WTC11 (cell line): ENCODE results near the gene MTG1. TPM values are rescaled to one million over a fixed set of nuclear protein-coding genes. Genes with fewer than 3 reads are reported as not detected.

Experiments
- ATAC-seq: fragments of 200-7000 bp; cut with Tn5 transposase; 2 replicates; pipeline ENCODE4 v1.10.0; 2021; ENCODE audit warnings: mild to moderate bottlenecking, moderate library complexity
- CTCF ChIA-PET: fragments of 300-600 bp; sonication (Branson Sonifier 250); formaldehyde crosslinking; loops from one replicate; lab custom pipeline; 2021; ENCODE audit warnings: antibody characterized with exemption; lab: Charles Lee
- POLR2A ChIA-PET: fragments of 350-600 bp; sonication (Branson Sonifier 250); formaldehyde crosslinking; loops from one replicate; lab custom pipeline; 2021; ENCODE audit warnings: antibody characterized with exemption; lab: Charles Lee
- DNase-seq: peaks from one replicate; pipeline ENCODE4 v3.0.0; 2021; ENCODE audit warnings: low spot score
- H3K27ac Mint-ChIP-seq: 2 replicates; pipeline ENCODE4 v1.8.0; 2021; ENCODE audit warnings: mixed read lengths
- H3K27me3 Mint-ChIP-seq: 2 replicates; pipeline ENCODE4 v1.8.0; 2021; ENCODE audit warnings: low read depth, mild to moderate bottlenecking, moderate library complexity, mixed read lengths
- H3K36me3 Mint-ChIP-seq: 2 replicates; pipeline ENCODE4 v1.8.0; 2021; ENCODE audit warnings: mixed read lengths
- H3K4me1 Mint-ChIP-seq: 2 replicates; pipeline ENCODE4 v1.8.0; 2022; ENCODE audit warnings: mixed read lengths
- H3K4me3 Mint-ChIP-seq: 2 replicates; pipeline ENCODE4 v1.8.0; 2021; ENCODE audit warnings: mild to moderate bottlenecking, moderate library complexity, mixed read lengths
- H3K9me3 Mint-ChIP-seq: 2 replicates; pipeline ENCODE4 v1.8.0; 2021; ENCODE audit warnings: mixed read lengths
- CREM ChIP-seq: sonication (generic); formaldehyde crosslinking; IDR thresholded peaks from 2 replicates; pipeline ENCODE4 v1.8.1; 2022; ENCODE audit warnings: mild to moderate bottlenecking, missing genetic modification reagents, moderate library complexity
- FOXJ3 ChIP-seq: sonication (generic); formaldehyde crosslinking; IDR thresholded peaks from 2 replicates; pipeline ENCODE4 v1.9.0; 2021; ENCODE audit warnings: missing genetic modification reagents, mild to moderate bottlenecking, borderline replicate concordance
- HMGA2 ChIP-seq: fragments of 250-450 bp; sonication (Bioruptor Pico); IDR thresholded peaks from 2 replicates; pipeline ENCODE4 v1.4.0; 2021; ENCODE audit warnings: mild to moderate bottlenecking, moderate library complexity
- IRF2 ChIP-seq: sonication (generic); formaldehyde crosslinking; IDR thresholded peaks from 2 replicates; pipeline ENCODE4 v1.8.0; 2022; ENCODE audit warnings: low read depth, missing genetic modification reagents, borderline replicate concordance
- NFATC4 ChIP-seq: fragments of 250-450 bp; sonication (Bioruptor Pico); IDR thresholded peaks from 2 replicates; pipeline ENCODE4 v1.9.0; 2021; ENCODE audit warnings: mild to moderate bottlenecking
- OVOL2 ChIP-seq: fragments of 250-450 bp; sonication (Bioruptor Pico); IDR thresholded peaks from 2 replicates; pipeline ENCODE4 v1.9.0; 2021; ENCODE audit warnings: mild to moderate bottlenecking, borderline replicate concordance
- PRRX2 ChIP-seq: fragments of 250-450 bp; sonication (Bioruptor Pico); IDR thresholded peaks from 2 replicates; pipeline ENCODE4 v1.8.0; 2021; ENCODE audit warnings: mild to moderate bottlenecking
- RELA ChIP-seq: sonication (generic); formaldehyde crosslinking; IDR thresholded peaks from 2 replicates; pipeline ENCODE4 v1.8.1; 2022; ENCODE audit warnings: missing genetic modification reagents, mild to moderate bottlenecking, borderline replicate concordance
- TCF7 ChIP-seq: sonication (generic); formaldehyde crosslinking; IDR thresholded peaks from 2 replicates; pipeline ENCODE4 v1.8.0; 2022; ENCODE audit warnings: mild to moderate bottlenecking, low read depth, missing genetic modification reagents, moderate library complexity
- total RNA-seq: library from RNA; stranded (reverse); gene quantifications from 3 replicates; pipeline ENCODE4 v1.2.3, GENCODE V29; 2021
- TF ChIP-seq, protein P1 (sequence below): sonication (generic); formaldehyde crosslinking; IDR thresholded peaks from 2 replicates; pipeline ENCODE4 v1.8.1; 2023; ENCODE audit warnings: mild to moderate bottlenecking, missing genetic modification reagents
- TF ChIP-seq, protein P2 (sequence below): fragments of 250-450 bp; sonication (Bioruptor Pico); IDR thresholded peaks from 2 replicates; pipeline ENCODE4 v1.9.0; 2021; ENCODE audit warnings: mild to moderate bottlenecking
- TF ChIP-seq, protein P3 (sequence below): sonication (generic); formaldehyde crosslinking; conservative IDR thresholded peaks from 2 replicates; pipeline ENCODE4 v1.8.1; 2023; ENCODE audit warnings: mild to moderate bottlenecking, low read depth, missing genetic modification reagents, moderate library complexity

MTG1 gene
- total RNA-seq, 1 experiment from 2014 or later, result 63.0 TPM

DNA sequence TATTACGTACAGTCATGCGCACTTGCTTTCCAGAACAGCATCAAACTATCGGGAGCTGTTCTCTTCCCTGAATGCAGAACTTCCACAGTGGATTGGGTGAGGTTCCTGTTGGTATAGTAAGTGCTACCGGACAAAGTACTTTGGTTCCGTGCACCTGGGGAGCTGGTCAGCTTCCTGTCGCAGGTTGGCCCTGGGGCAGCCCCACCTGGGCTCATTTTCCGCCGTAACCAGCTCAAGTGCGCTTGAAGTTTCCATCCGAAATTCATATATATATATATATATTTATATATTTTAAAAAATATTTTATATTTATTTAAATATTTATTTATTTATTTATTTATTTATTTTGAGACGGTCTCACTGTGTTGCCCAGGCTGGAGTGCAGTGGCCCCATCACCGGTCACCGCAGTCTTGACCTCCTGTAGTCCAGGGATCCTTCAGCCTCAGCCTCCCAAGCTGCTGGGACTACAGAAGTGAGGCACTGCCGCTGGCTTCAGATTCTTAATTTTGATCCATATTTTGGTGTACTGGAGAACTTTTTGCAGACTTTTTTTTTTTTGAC is 66.3 kb downstream of the MTG1 start:
- CTCF ChIA-PET, result no interaction called here
- peaks cover 42% of the 10 kb centered on the region for H3K36me3 Mint-ChIP-seq
- H3K27ac Mint-ChIP-seq, result no peak overlapping the region
- H3K4me3 Mint-ChIP-seq, result no peak overlapping the region
- ATAC-seq, result no peak
- POLR2A ChIA-PET, result no interaction called here
- TF ChIP-seq HMGA2 (CRISPR knock-in tag) (peak; percentile 29; the same call in 1 of the 2 replicates), RELA (no peak)
- no peaks in the 10 kb centered on the region for H3K4me1 Mint-ChIP-seq
- peaks cover 51% of the 10 kb centered on the region for H3K9me3 Mint-ChIP-seq
- peaks cover 13% of the 10 kb centered on the region for H3K27me3 Mint-ChIP-seq
- no peak for DNase-seq

DNA sequence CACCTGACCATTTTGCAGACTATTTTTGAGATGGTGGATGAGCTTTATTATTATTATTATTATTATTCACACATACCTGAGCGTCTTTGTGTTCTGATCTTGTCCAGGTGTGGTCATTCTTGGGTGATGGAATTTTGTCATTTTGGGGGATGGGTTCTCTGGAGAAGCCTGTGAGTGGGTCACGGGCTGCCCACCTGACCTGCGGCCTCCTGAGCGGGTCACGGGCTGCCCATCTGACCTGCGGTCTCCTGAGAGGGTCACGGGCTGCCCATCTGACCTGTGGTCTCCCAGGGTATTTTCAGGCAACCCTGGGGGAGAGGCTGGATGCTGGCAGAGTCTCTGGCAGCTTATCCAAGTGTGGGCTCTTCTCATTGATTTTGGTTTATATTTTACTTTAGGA is 67.1 kb downstream of the MTG1 start:
- Mint-ChIP-seq H3K4me3 (no peak overlapping the region), H3K27ac (no peak overlapping the region), H3K27me3 (peaks cover 13% of the 10 kb centered on the region), H3K36me3 (peaks cover 42% of the 10 kb centered on the region), H3K9me3 (peaks cover 46% of the 10 kb centered on the region), H3K4me1 (no peaks in the 10 kb centered on the region)
- ATAC-seq (no peak), DNase-seq (no peak)
- CTCF ChIA-PET, result no interaction called here
- TF ChIP-seq TCF7, result no peak
- POLR2A ChIA-PET, result no interaction called here

DNA sequence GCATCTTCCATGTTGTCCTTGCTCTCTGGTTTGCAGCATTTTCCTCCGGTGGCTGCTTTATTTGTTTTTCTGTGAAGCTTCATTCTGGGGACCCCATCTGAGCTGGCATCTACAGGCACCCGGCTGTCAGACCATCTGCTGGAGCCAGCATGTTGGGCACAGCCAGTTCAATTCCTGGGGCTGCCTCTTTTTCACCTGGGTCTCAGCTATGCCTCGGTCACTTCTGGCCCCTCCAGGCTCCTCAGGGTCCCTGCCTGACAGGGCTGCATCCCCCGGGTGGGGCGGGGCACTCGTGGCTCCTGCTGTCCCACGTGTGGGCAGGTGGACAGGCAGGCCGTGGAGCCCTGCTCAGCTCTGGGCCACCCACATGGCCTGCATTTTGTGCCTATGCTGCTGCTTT is 67.9 kb downstream of the MTG1 start:
- peaks cover 49% of the 10 kb centered on the region for H3K36me3 Mint-ChIP-seq
- H3K9me3 Mint-ChIP-seq, result peaks cover 54% of the 10 kb centered on the region
- ATAC-seq, result no peak
- ChIA-PET CTCF (no interaction called here), POLR2A (no interaction called here)
- H3K27me3 Mint-ChIP-seq, result peaks cover 13% of the 10 kb centered on the region
- no peak overlapping the region for H3K27ac Mint-ChIP-seq
- H3K4me3 Mint-ChIP-seq, result no peak overlapping the region
- H3K4me1 Mint-ChIP-seq, result no peaks in the 10 kb centered on the region
- TF ChIP-seq OVOL2 (CRISPR knock-in tag), result no peak
- TF ChIP-seq NFATC4 (CRISPR knock-in tag), result no peak
- TF ChIP-seq FOXJ3 (CRISPR knock-in tag), result no peak
- TF ChIP-seq CREM (CRISPR knock-in tag), result no peak
- TF ChIP-seq TCF7, result no peak
- TF ChIP-seq, protein P1, sequence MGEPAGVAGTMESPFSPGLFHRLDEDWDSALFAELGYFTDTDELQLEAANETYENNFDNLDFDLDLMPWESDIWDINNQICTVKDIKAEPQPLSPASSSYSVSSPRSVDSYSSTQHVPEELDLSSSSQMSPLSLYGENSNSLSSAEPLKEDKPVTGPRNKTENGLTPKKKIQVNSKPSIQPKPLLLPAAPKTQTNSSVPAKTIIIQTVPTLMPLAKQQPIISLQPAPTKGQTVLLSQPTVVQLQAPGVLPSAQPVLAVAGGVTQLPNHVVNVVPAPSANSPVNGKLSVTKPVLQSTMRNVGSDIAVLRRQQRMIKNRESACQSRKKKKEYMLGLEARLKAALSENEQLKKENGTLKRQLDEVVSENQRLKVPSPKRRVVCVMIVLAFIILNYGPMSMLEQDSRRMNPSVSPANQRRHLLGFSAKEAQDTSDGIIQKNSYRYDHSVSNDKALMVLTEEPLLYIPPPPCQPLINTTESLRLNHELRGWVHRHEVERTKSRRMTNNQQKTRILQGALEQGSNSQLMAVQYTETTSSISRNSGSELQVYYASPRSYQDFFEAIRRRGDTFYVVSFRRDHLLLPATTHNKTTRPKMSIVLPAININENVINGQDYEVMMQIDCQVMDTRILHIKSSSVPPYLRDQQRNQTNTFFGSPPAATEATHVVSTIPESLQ, result no peak
- no peak for TF ChIP-seq PRRX2 (CRISPR knock-in tag)
- TF ChIP-seq, protein P2, sequence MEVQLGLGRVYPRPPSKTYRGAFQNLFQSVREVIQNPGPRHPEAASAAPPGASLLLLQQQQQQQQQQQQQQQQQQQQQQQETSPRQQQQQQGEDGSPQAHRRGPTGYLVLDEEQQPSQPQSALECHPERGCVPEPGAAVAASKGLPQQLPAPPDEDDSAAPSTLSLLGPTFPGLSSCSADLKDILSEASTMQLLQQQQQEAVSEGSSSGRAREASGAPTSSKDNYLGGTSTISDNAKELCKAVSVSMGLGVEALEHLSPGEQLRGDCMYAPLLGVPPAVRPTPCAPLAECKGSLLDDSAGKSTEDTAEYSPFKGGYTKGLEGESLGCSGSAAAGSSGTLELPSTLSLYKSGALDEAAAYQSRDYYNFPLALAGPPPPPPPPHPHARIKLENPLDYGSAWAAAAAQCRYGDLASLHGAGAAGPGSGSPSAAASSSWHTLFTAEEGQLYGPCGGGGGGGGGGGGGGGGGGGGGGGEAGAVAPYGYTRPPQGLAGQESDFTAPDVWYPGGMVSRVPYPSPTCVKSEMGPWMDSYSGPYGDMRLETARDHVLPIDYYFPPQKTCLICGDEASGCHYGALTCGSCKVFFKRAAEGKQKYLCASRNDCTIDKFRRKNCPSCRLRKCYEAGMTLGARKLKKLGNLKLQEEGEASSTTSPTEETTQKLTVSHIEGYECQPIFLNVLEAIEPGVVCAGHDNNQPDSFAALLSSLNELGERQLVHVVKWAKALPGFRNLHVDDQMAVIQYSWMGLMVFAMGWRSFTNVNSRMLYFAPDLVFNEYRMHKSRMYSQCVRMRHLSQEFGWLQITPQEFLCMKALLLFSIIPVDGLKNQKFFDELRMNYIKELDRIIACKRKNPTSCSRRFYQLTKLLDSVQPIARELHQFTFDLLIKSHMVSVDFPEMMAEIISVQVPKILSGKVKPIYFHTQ (CRISPR knock-in tag), result no peak
- no peak for TF ChIP-seq IRF2 (CRISPR knock-in tag)
- TF ChIP-seq, protein P3, sequence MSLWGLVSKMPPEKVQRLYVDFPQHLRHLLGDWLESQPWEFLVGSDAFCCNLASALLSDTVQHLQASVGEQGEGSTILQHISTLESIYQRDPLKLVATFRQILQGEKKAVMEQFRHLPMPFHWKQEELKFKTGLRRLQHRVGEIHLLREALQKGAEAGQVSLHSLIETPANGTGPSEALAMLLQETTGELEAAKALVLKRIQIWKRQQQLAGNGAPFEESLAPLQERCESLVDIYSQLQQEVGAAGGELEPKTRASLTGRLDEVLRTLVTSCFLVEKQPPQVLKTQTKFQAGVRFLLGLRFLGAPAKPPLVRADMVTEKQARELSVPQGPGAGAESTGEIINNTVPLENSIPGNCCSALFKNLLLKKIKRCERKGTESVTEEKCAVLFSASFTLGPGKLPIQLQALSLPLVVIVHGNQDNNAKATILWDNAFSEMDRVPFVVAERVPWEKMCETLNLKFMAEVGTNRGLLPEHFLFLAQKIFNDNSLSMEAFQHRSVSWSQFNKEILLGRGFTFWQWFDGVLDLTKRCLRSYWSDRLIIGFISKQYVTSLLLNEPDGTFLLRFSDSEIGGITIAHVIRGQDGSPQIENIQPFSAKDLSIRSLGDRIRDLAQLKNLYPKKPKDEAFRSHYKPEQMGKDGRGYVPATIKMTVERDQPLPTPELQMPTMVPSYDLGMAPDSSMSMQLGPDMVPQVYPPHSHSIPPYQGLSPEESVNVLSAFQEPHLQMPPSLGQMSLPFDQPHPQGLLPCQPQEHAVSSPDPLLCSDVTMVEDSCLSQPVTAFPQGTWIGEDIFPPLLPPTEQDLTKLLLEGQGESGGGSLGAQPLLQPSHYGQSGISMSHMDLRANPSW (CRISPR knock-in tag), result no peak
- DNase-seq, result no peak
